Measurements from ENCODE around the gene BCAR1. TPM values are rescaled to one million over a fixed set of nuclear protein-coding genes. Genes with fewer than 3 reads are reported as not detected.
"Not testable (repeated sequence)": the region's sequence is repeated elsewhere in the genome, so short reads cannot be mapped to it uniquely, and the experiment has no call there.

Gene BCAR1
- total RNA-seq, 1 experiment from 2014 or later, result 9.2 TPM

GRCh38 chr16:75224306-75225082, 26.9 kb downstream of the BCAR1 start:
- no peak for DNase-seq
- no peaks in the 10 kb centered on the region for H3K9me2 ChIP-seq (replicated peaks; ENCODE audit: insufficient read depth, low read length)
- no peak overlapping the region for H3K9ac ChIP-seq (ENCODE audit: low read length)
- H3K4me2 ChIP-seq (ENCODE audit: low read depth, low read length, poor library complexity, severe bottlenecking), result no peak overlapping the region
- H3K27me3 ChIP-seq (ENCODE audit: low read length), result no peaks in the 10 kb centered on the region
- H3K4me3 ChIP-seq (ENCODE audit: low read length), result no peak overlapping the region
- H4K20me1 ChIP-seq (ENCODE audit: insufficient read depth, low read depth, low read length), result no peaks in the 10 kb centered on the region
- H3K27ac ChIP-seq (ENCODE audit: low read length), result no peak overlapping the region
- no peaks in the 10 kb centered on the region for H3K4me1 ChIP-seq (ENCODE audit: low read length)
- H3K9me3 ChIP-seq (ENCODE audit: low read length), result no peaks in the 10 kb centered on the region
- no peaks in the 10 kb centered on the region for H3K36me3 ChIP-seq (ENCODE audit: insufficient read depth, low read length)
- H2AFZ ChIP-seq (ENCODE audit: low read length), result no peak overlapping the region
- no peaks in the 10 kb centered on the region for H3K79me2 ChIP-seq (ENCODE audit: low read length)

- H2AFZ ChIP-seq (ENCODE audit: low read length); H4K20me1 ChIP-seq (ENCODE audit: insufficient read depth, low read depth, low read length); H3K27ac ChIP-seq (ENCODE audit: low read length); H3K36me3 ChIP-seq (ENCODE audit: insufficient read depth, low read length); H3K4me1 ChIP-seq (ENCODE audit: low read length); H3K9me2 ChIP-seq (replicated peaks; ENCODE audit: insufficient read depth, low read length); H3K27me3 ChIP-seq (ENCODE audit: low read length); H3K9me3 ChIP-seq (ENCODE audit: low read length); H3K9ac ChIP-seq (ENCODE audit: low read length); H3K4me2 ChIP-seq (ENCODE audit: low read depth, low read length, poor library complexity, severe bottlenecking); DNase-seq; H3K4me3 ChIP-seq (ENCODE audit: low read length); H3K79me2 ChIP-seq (ENCODE audit: low read length): not testable (repeated sequence)
Observed at GRCh38 chr16:75223129-75223528, 28.3 kb downstream of the BCAR1 start.

- Histone ChIP-seq H3K27ac (ENCODE audit: low read length) (no peak overlapping the region), H3K4me3 (ENCODE audit: low read length) (no peak overlapping the region), H4K20me1 (ENCODE audit: insufficient read depth, low read depth, low read length) (no peaks in the 10 kb centered on the region), H3K9ac (ENCODE audit: low read length) (no peak overlapping the region), H2AFZ (ENCODE audit: low read length) (no peak overlapping the region), H3K9me2 (replicated peaks; ENCODE audit: insufficient read depth, low read length) (no peaks in the 10 kb centered on the region), H3K9me3 (ENCODE audit: low read length) (no peaks in the 10 kb centered on the region), H3K4me1 (ENCODE audit: low read length) (0 out of 2 replicates have a peak, but pooled peaks cover 2% of the 10 kb centered on the region), H3K27me3 (ENCODE audit: low read length) (no peaks in the 10 kb centered on the region), H3K36me3 (ENCODE audit: insufficient read depth, low read length) (no peaks in the 10 kb centered on the region), H3K4me2 (ENCODE audit: low read depth, low read length, poor library complexity, severe bottlenecking) (no peak overlapping the region), H3K79me2 (ENCODE audit: low read length) (no peaks in the 10 kb centered on the region)
- no peak for DNase-seq
Observed at GRCh38 chr16:75222271-75222783, 29.1 kb downstream of the BCAR1 start.

- Histone ChIP-seq H3K9me2 (replicated peaks; ENCODE audit: insufficient read depth, low read length) (no peaks in the 10 kb centered on the region), H3K4me3 (ENCODE audit: low read length) (no peak overlapping the region), H3K36me3 (ENCODE audit: insufficient read depth, low read length) (no peaks in the 10 kb centered on the region), H3K27ac (ENCODE audit: low read length) (no peak overlapping the region), H3K27me3 (ENCODE audit: low read length) (no peaks in the 10 kb centered on the region), H3K9ac (ENCODE audit: low read length) (no peak overlapping the region), H3K4me2 (ENCODE audit: low read depth, low read length, poor library complexity, severe bottlenecking) (peak overlapping the region; percentile 32), H3K79me2 (ENCODE audit: low read length) (no peaks in the 10 kb centered on the region), H2AFZ (ENCODE audit: low read length) (no peak overlapping the region), H4K20me1 (ENCODE audit: insufficient read depth, low read depth, low read length) (no peaks in the 10 kb centered on the region), H3K9me3 (ENCODE audit: low read length) (no peaks in the 10 kb centered on the region), H3K4me1 (ENCODE audit: low read length) (0 out of 2 replicates have a peak, but pooled peaks cover 2% of the 10 kb centered on the region)
- DNase-seq, result no peak
Observed at GRCh38 chr16:75219838-75220237, 31.6 kb downstream of the BCAR1 start.

- Histone ChIP-seq H3K27me3 (ENCODE audit: low read length) (no peaks in the 10 kb centered on the region), H2AFZ (ENCODE audit: low read length) (no peak overlapping the region), H3K9me2 (replicated peaks; ENCODE audit: insufficient read depth, low read length) (no peaks in the 10 kb centered on the region), H3K79me2 (ENCODE audit: low read length) (no peaks in the 10 kb centered on the region), H3K4me1 (ENCODE audit: low read length) (0 out of 2 replicates have a peak, but pooled peaks cover 2% of the 10 kb centered on the region), H3K9me3 (ENCODE audit: low read length) (no peaks in the 10 kb centered on the region), H3K36me3 (ENCODE audit: insufficient read depth, low read length) (no peaks in the 10 kb centered on the region), H4K20me1 (ENCODE audit: insufficient read depth, low read depth, low read length) (no peaks in the 10 kb centered on the region), H3K9ac (ENCODE audit: low read length) (no peak overlapping the region), H3K4me3 (ENCODE audit: low read length) (no peak overlapping the region), H3K27ac (ENCODE audit: low read length) (no peak overlapping the region), H3K4me2 (ENCODE audit: low read depth, low read length, poor library complexity, severe bottlenecking) (no peak overlapping the region)
- DNase-seq, result no peak
Observed at GRCh38 chr16:75219088-75219487, 32.3 kb downstream of the BCAR1 start.

- no peak for DNase-seq
- Histone ChIP-seq H3K4me2 (ENCODE audit: low read depth, low read length, poor library complexity, severe bottlenecking) (peak within 1 kb of the TSS; percentile 32), H3K4me3 (ENCODE audit: low read length) (no peak within 1 kb of the TSS), H3K9me3 (ENCODE audit: low read length) (no peaks in the 10 kb centered on the region), H2AFZ (ENCODE audit: low read length) (no peak within 1 kb of the TSS), H4K20me1 (ENCODE audit: insufficient read depth, low read depth, low read length) (no peaks in the 10 kb centered on the region), H3K27ac (ENCODE audit: low read length) (no peak within 1 kb of the TSS), H3K4me1 (ENCODE audit: low read length) (0 out of 2 replicates have a peak, but pooled peaks cover 2% of the 10 kb centered on the region), H3K36me3 (ENCODE audit: insufficient read depth, low read length) (no peaks in the 10 kb centered on the region), H3K27me3 (ENCODE audit: low read length) (no peaks in the 10 kb centered on the region), H3K9me2 (replicated peaks; ENCODE audit: insufficient read depth, low read length) (no peaks in the 10 kb centered on the region), H3K79me2 (ENCODE audit: low read length) (no peaks in the 10 kb centered on the region), H3K9ac (ENCODE audit: low read length) (no peak within 1 kb of the TSS)
Observed at GRCh38 chr16:75218256-75219076, 33.0 kb downstream of the BCAR1 start, which contains the start of gene CTRB1. Gene CTRB1, plus strand, starts transcription at chr16:75218988. Its CDS starts 20 bp downstream, at chr16:75219008.

GRCh38 chr16:75217389-75217851, 34.0 kb downstream of the BCAR1 start:
- H3K9me2 ChIP-seq (replicated peaks; ENCODE audit: insufficient read depth, low read length), result no peaks in the 10 kb centered on the region
- DNase-seq, result no peak
- no peaks in the 10 kb centered on the region for H3K9me3 ChIP-seq (ENCODE audit: low read length)
- H3K27me3 ChIP-seq (ENCODE audit: low read length), result no peaks in the 10 kb centered on the region
- no peak overlapping the region for H3K9ac ChIP-seq (ENCODE audit: low read length)
- no peak overlapping the region for H3K4me2 ChIP-seq (ENCODE audit: low read depth, low read length, poor library complexity, severe bottlenecking)
- H2AFZ ChIP-seq (ENCODE audit: low read length), result no peak overlapping the region
- 0 out of 2 replicates have a peak, but pooled peaks cover 2% of the 10 kb centered on the region for H3K4me1 ChIP-seq (ENCODE audit: low read length)
- no peak overlapping the region for H3K27ac ChIP-seq (ENCODE audit: low read length)
- H4K20me1 ChIP-seq (ENCODE audit: insufficient read depth, low read depth, low read length), result no peaks in the 10 kb centered on the region
- no peaks in the 10 kb centered on the region for H3K36me3 ChIP-seq (ENCODE audit: insufficient read depth, low read length)
- H3K4me3 ChIP-seq (ENCODE audit: low read length), result no peak overlapping the region
- H3K79me2 ChIP-seq (ENCODE audit: low read length), result no peaks in the 10 kb centered on the region

GRCh38 chr16:75216576-75216975, 34.8 kb downstream of the BCAR1 start:
- H2AFZ ChIP-seq (ENCODE audit: low read length), result no peak overlapping the region
- no peak overlapping the region for H3K4me3 ChIP-seq (ENCODE audit: low read length)
- H3K79me2 ChIP-seq (ENCODE audit: low read length), result no peaks in the 10 kb centered on the region
- no peak overlapping the region for H3K9ac ChIP-seq (ENCODE audit: low read length)
- no peaks in the 10 kb centered on the region for H3K36me3 ChIP-seq (ENCODE audit: insufficient read depth, low read length)
- no peak overlapping the region for H3K27ac ChIP-seq (ENCODE audit: low read length)
- H3K9me2 ChIP-seq (replicated peaks; ENCODE audit: insufficient read depth, low read length), result no peaks in the 10 kb centered on the region
- DNase-seq, result no peak
- no peaks in the 10 kb centered on the region for H3K27me3 ChIP-seq (ENCODE audit: low read length)
- 0 out of 2 replicates have a peak, but pooled peaks cover 2% of the 10 kb centered on the region for H3K4me1 ChIP-seq (ENCODE audit: low read length)
- no peaks in the 10 kb centered on the region for H4K20me1 ChIP-seq (ENCODE audit: insufficient read depth, low read depth, low read length)
- no peak overlapping the region for H3K4me2 ChIP-seq (ENCODE audit: low read depth, low read length, poor library complexity, severe bottlenecking)
- no peaks in the 10 kb centered on the region for H3K9me3 ChIP-seq (ENCODE audit: low read length)

All from Karpas-422 (cell line).